Activated CD4-positive, alpha-beta T cell treated with anti-CD3 and anti-CD28 coated beads for 36 hours (primary cell): ENCODE results near the gene PAX2. TPM values are rescaled to one million over a fixed set of nuclear protein-coding genes. Genes with fewer than 3 reads are reported as not detected.

Experiments
- ATAC-seq: fragments of 200-7000 bp; cut with Tn5 transposase; one replicate; pipeline ENCODE4 v1.10.0; 2021; ENCODE audit warnings: mild to moderate bottlenecking, moderate library complexity
- CTCF ChIA-PET: fragments of 350-600 bp; sonication (Branson Sonifier 250); formaldehyde crosslinking; loops from one replicate; lab custom pipeline; 2021; ENCODE audit warnings: antibody characterized with exemption; lab: Charles Lee
- POLR2A ChIA-PET: fragments of 350-600 bp; sonication (Branson Sonifier 250); formaldehyde crosslinking; loops from one replicate; lab custom pipeline; 2021; ENCODE audit warnings: antibody characterized with exemption, inconsistent platforms; lab: Charles Lee
- DNase-seq: peaks from one replicate; pipeline ENCODE4 v3.0.0-alpha.2; 2020
- H3K27ac Mint-ChIP-seq: one replicate; pipeline ENCODE4 v1.8.0; 2021; ENCODE audit warnings: mixed read lengths
- H3K27me3 Mint-ChIP-seq: one replicate; pipeline ENCODE4 v1.8.0; 2021; ENCODE audit warnings: mixed read lengths
- H3K36me3 Mint-ChIP-seq: one replicate; pipeline ENCODE4 v1.8.0; 2021; ENCODE audit warnings: low read depth, mixed read lengths
- H3K4me1 Mint-ChIP-seq: one replicate; pipeline ENCODE4 v1.8.0; 2021; ENCODE audit warnings: mixed read lengths
- H3K4me3 Mint-ChIP-seq: one replicate; pipeline ENCODE4 v1.8.0; 2021; ENCODE audit warnings: mild to moderate bottlenecking, moderate library complexity, mixed read lengths
- H3K9me3 Mint-ChIP-seq: one replicate; pipeline ENCODE4 v1.8.0; 2021; ENCODE audit warnings: low read depth, mixed read lengths
- intact Hi-C, 2 experiments: fragments of 100-400 bp; cut with DNase I in 1 of 2; cut with micrococcal nuclease in 1 of 2; formaldehyde crosslinking; loops; one replicate each; pipeline versions ENCODE4 v1.14.2 to v1.15.1; 2022 to 2024; cut with DNase I, micrococcal nuclease
- total RNA-seq, 2 experiments: library from RNA; stranded (reverse); gene quantifications; one replicate each; pipeline ENCODE4 v1.2.3, GENCODE V29; 2021

Gene PAX2
- total RNA-seq, 2 experiments from 2014 or later, result 0.05 to 0.09 TPM

GRCh38 chr10:100837300-100837699 is 91.9 kb downstream of the PAX2 start:
- CTCF ChIA-PET, result no interaction called here
- no peaks in the 10 kb centered on the region for H3K4me1 Mint-ChIP-seq
- ATAC-seq (no peak), DNase-seq (no peak)
- POLR2A ChIA-PET, result no interaction called here
- H3K27me3 Mint-ChIP-seq, result peaks cover 26% of the 10 kb centered on the region
- H3K27ac Mint-ChIP-seq, result no peak overlapping the region
- intact Hi-C loops, result no loop called here
- no peak overlapping the region for H3K4me3 Mint-ChIP-seq
- H3K9me3 Mint-ChIP-seq, result no peaks in the 10 kb centered on the region
- H3K36me3 Mint-ChIP-seq, result no peaks in the 10 kb centered on the region

DNA sequence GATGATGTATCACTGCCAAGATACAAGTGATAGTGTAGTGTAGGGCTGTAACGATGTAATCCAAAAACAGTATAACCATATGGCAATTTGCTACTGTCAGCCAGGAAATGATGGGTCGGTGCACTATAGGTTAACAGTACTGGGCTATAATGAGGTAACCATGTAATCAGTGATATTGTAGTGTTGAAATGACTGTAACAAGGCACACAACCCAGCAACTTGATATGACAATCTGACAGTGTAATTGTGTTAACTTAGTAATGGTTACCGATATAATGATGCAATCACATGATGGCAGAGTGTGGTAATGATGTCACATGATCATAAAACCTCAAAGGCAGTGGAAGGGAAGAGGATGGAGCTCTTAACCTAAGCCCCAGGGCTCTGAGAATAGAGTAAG is 93.6 kb downstream of the PAX2 start:
- peak; percentile 92 for ATAC-seq
- no peak for DNase-seq
- peaks cover 15% of the 10 kb centered on the region for H3K27me3 Mint-ChIP-seq
- H3K4me3 Mint-ChIP-seq, result no peak overlapping the region
- ChIA-PET CTCF (no interaction called here), POLR2A (no interaction called here)
- intact Hi-C loops, result no loop called here
- H3K4me1 Mint-ChIP-seq, result no peaks in the 10 kb centered on the region
- no peaks in the 10 kb centered on the region for H3K9me3 Mint-ChIP-seq
- no peaks in the 10 kb centered on the region for H3K36me3 Mint-ChIP-seq
- no peak overlapping the region for H3K27ac Mint-ChIP-seq

DNA sequence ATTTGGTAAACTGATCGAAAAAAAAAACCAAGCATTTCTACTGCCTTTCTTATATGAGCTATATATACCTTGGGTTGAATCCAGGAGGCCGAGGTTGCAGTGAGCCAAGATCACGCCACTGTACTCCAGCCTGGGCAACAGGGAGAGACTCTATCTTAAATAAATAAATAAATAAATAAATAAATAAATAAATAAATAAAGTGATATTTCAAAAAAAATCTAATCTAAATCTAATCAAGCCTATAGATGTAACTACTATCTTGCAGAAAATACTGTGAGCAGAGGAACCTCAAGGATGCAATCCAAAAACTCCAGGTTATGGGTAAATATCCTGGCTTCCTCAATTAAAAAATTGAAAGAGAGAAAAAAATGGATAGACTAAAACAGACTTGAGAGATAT is 96.1 kb downstream of the PAX2 start:
- CTCF ChIA-PET, result interaction anchor here (1.3 kb wide), 1 partner anchor 8 kb away, joined by 5 read pairs; no protein-coding TSS in a partner anchor
- no peak overlapping the region for H3K4me3 Mint-ChIP-seq

DNA sequence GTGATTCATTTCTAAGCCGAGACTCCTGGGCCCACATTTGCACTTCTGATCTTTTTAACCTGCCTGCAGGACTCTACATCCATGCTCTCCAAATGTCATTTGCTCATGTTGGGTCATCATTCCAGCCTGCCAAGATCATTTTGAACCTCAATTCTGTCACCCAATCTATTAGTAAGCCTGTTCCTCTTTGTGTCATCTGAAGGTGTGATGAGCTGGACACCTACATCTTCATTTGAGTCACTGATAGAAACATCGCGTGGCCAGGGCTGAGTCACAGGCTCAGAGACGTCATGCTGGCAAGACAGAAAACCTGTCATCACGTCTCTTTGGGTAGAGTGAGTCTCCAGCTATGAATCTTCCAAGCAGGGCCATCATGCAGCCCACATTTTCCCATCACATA is 102.1 kb downstream of the PAX2 start:
- Mint-ChIP-seq H3K9me3 (no peaks in the 10 kb centered on the region), H3K4me1 (peaks cover 31% of the 10 kb centered on the region), H3K27me3 (peaks cover 46% of the 10 kb centered on the region), H3K4me3 (no peak overlapping the region), H3K36me3 (no peaks in the 10 kb centered on the region), H3K27ac (peak overlapping the region; percentile 85)
- intact Hi-C loops, result loop anchor here in 1 of 2 experiments (1.0 kb wide), 3 partner anchors 19 to 474 kb away; partner anchors contain the start of gene SLF2
- ATAC-seq (peak; percentile 94), DNase-seq (peak; percentile 90)
- ChIA-PET CTCF (interaction anchor here (0.5 to 1.4 kb wide), 5 partner anchors 24 to 327 kb away, joined by 3 to 5 read pairs (median 5); partner anchors contain the start of gene HIF1AN), POLR2A (no interaction called here)

More for the DNA sequence above, 96.1 kb downstream of the PAX2 start:
- no peak for ATAC-seq
- Mint-ChIP-seq H3K27me3 (peaks cover 18% of the 10 kb centered on the region), H3K4me1 (peaks cover under 1% of the 10 kb centered on the region), H3K27ac (no peak overlapping the region), H3K9me3 (no peaks in the 10 kb centered on the region), H3K36me3 (no peaks in the 10 kb centered on the region)
- DNase-seq, result no peak
- intact Hi-C loops, result no loop called here
- POLR2A ChIA-PET, result no interaction called here

DNA sequence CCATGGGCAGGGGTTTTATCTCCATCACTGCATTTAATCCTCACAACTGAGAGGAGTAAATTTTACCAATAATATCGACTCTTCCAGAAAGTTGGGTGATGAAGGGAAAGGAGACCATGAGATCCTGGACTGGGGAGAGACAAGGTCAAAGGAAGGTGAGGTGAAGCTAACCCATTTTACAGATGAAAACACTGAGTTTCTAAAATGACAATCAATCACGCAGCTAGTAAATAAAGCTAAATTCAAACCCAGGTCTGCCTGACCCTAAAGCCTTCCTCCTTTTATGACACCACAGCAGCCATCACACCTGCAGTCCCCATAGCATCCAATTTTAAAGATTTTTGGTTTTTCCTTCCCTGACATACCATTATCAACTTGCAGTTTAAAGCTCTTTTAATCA is 103.4 kb downstream of the PAX2 start:
- intact Hi-C loops, result no loop called here
- ChIA-PET POLR2A (no interaction called here), CTCF (interaction anchor here (0.6 to 0.9 kb wide), 4 partner anchors 33 to 315 kb away, joined by 3 read pairs; no protein-coding TSS in a partner anchor)
- peak overlapping the region; percentile 27 for H3K27ac Mint-ChIP-seq
- no peak overlapping the region for H3K4me3 Mint-ChIP-seq
- DNase-seq (no peak), ATAC-seq (no peak)
- no peaks in the 10 kb centered on the region for H3K36me3 Mint-ChIP-seq
- H3K9me3 Mint-ChIP-seq, result no peaks in the 10 kb centered on the region
- peaks cover 46% of the 10 kb centered on the region for H3K27me3 Mint-ChIP-seq
- H3K4me1 Mint-ChIP-seq, result peaks cover 31% of the 10 kb centered on the region

DNA sequence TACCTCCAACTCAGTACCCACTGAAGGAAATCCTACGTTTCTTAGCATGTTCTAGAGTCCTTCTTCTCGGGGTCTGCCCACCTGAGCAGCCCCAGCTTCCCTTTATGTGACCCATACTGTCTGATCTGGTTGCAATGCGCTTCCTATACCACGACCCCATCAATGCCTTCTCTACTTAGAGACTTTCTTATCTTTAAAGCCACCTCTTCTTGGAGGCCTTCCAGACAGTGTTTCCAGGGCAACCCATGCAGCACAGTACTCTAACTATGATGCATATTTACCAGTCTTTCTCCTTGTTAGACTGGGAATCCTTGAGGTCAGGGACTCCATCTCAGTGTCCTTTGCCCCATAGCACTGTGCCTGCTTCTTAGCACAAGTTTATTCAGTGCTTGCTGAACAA is 112.9 kb downstream of the PAX2 start:
- ChIA-PET CTCF (interaction anchor here (1.7 kb wide), 1 partner anchor 13 kb away, joined by 4 read pairs; no protein-coding TSS in a partner anchor), POLR2A (no interaction called here)
- ATAC-seq (no peak), DNase-seq (no peak)
- peaks cover 36% of the 10 kb centered on the region for H3K27me3 Mint-ChIP-seq
- no peak overlapping the region for H3K4me3 Mint-ChIP-seq
- no peak overlapping the region for H3K27ac Mint-ChIP-seq
- intact Hi-C loops, result no loop called here
- peaks cover 2% of the 10 kb centered on the region for H3K9me3 Mint-ChIP-seq
- H3K4me1 Mint-ChIP-seq, result no peaks in the 10 kb centered on the region
- no peaks in the 10 kb centered on the region for H3K36me3 Mint-ChIP-seq

- Mint-ChIP-seq H3K27me3 (peaks cover 37% of the 10 kb centered on the region), H3K36me3 (no peaks in the 10 kb centered on the region), H3K4me1 (no peaks in the 10 kb centered on the region), H3K9me3 (peaks cover 2% of the 10 kb centered on the region), H3K27ac (no peak overlapping the region), H3K4me3 (no peak overlapping the region)
- intact Hi-C loops, result no loop called here
- no peak for DNase-seq
- ChIA-PET CTCF (interaction anchor here (1.7 kb wide), 1 partner anchor 12 kb away, joined by 4 read pairs; no protein-coding TSS in a partner anchor), POLR2A (no interaction called here)
- ATAC-seq, result no peak
These were observed 113.5 kb downstream of the PAX2 start for GRCh38 chr10:100858747-100859483.

DNA sequence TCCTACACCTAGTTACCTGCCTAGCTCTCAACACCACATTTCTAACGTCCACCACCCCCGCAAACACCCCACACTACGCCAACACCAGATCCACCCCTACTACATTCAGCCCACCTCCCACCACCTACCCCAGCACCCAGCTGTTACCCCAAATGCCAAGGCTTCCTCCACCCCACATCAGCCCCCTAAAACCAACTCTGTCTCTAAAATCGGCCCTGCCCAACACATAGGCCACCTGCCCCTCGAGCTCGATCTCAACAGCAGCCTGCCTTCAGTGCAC is 114.0 kb downstream of the PAX2 start:
- H3K4me1 Mint-ChIP-seq, result no peaks in the 10 kb centered on the region
- intact Hi-C loops, result no loop called here
- ChIA-PET CTCF (interaction anchor here (0.6 to 1.7 kb wide), 3 partner anchors 11 to 488 kb away, joined by 3 to 4 read pairs (median 3); no protein-coding TSS in a partner anchor), POLR2A (no interaction called here)
- H3K27ac Mint-ChIP-seq, result no peak overlapping the region
- peaks cover 39% of the 10 kb centered on the region for H3K27me3 Mint-ChIP-seq
- no peak overlapping the region for H3K4me3 Mint-ChIP-seq
- peaks cover 2% of the 10 kb centered on the region for H3K9me3 Mint-ChIP-seq
- H3K36me3 Mint-ChIP-seq, result no peaks in the 10 kb centered on the region
- ATAC-seq, result no peak
- DNase-seq, result no peak

DNA sequence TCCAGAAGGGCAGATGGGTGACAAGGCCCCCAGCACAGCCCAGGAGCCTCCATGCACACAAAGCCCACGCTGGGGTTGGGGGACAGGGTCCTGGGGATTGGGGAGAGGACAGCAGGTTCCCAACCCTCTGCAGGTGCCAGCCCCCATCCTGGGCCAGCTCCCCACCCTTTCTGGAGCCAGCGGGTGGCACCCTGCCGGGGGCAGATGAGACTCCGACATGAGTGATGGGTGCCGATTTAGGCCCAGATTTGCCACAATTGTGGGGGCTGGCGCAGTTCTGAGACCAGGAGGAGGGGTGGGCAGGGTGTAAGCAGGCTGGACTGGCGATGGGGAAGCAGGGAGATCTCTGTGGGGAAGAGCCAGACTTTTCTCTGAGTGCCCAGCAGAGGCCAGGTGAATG is 118.1 kb downstream of the PAX2 start:
- CTCF ChIA-PET, result no interaction called here
- Mint-ChIP-seq H3K9me3 (no peaks in the 10 kb centered on the region), H3K36me3 (no peaks in the 10 kb centered on the region), H3K4me1 (peaks cover 4% of the 10 kb centered on the region), H3K4me3 (no peak overlapping the region), H3K27me3 (peaks cover 40% of the 10 kb centered on the region), H3K27ac (no peak overlapping the region)
- DNase-seq (no peak), ATAC-seq (no peak)
- POLR2A ChIA-PET, result no interaction called here
- intact Hi-C loops, result no loop called here

DNA sequence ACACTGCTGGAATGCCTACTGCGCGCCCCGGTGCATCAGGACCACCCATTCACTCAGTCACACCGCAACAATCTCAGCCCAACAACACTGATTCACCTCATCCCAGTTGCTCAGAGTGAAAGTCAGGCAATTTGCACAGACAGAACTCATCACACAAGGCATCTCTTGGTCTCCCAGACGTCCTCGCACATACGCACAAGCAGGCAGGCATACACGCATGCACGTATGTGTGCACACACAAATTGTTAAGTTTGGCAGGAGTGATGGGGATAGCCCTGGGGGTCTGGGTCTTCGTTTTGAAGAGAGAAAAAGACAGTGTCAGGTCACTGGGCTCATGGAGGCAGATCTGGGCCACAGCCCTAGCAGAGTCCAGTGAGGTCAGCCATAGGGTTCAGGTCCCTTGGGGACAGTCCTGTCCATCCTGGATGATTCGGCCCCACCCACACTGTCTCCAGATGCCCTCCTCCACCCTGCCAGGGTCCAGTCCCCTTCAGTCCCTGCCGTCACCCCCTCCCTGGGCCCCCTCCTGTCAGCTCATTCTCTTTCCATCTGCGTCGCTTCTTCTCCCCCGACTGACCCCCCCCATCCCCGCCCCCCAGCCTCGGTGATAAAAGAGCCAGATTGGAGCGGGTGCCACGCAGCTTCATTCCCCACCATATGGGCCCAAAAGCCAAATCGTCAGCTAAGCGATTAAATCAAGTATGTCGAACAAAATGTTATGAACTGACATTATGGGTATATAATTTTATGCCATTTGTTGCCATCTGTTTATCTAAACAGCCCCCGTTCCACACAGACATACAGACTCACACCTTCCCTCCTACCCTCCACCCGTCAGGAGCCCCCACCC is 118.9 kb downstream of the PAX2 start:
- peaks cover 39% of the 10 kb centered on the region for H3K27me3 Mint-ChIP-seq
- ATAC-seq (no peak), DNase-seq (no peak)
- no peaks in the 10 kb centered on the region for H3K36me3 Mint-ChIP-seq
- POLR2A ChIA-PET, result no interaction called here
- CTCF ChIA-PET, result no interaction called here
- peaks cover 4% of the 10 kb centered on the region for H3K4me1 Mint-ChIP-seq
- H3K4me3 Mint-ChIP-seq, result no peak overlapping the region
- intact Hi-C loops, result no loop called here
- no peaks in the 10 kb centered on the region for H3K9me3 Mint-ChIP-seq
- no peak overlapping the region for H3K27ac Mint-ChIP-seq

DNA sequence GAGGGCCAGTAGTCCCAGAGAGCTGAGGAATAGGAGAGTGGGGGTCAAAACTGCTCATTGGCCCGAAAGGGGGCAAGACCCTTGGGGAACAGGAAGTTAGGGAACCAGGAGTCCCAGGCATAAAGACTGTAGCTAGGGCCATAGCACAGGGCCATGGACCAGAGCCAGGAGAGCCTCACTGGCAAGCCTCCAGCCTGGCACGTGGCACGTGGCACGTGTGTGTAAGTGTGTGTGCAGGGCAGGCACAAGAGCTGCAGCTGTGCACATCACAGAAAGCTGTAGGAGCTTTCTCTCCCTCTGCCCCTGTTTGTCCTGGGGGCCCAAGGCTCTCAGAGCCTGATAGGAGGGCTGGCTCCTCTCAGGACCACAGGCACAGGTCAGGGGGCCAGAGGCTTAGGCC is 119.6 kb downstream of the PAX2 start:
- POLR2A ChIA-PET, result no interaction called here
- Mint-ChIP-seq H3K4me1 (peaks cover 4% of the 10 kb centered on the region), H3K9me3 (no peaks in the 10 kb centered on the region), H3K36me3 (no peaks in the 10 kb centered on the region), H3K27ac (no peak overlapping the region), H3K27me3 (peaks cover 35% of the 10 kb centered on the region), H3K4me3 (no peak overlapping the region)
- CTCF ChIA-PET, result interaction anchor here (0.9 kb wide), 1 partner anchor 10 kb away, joined by 3 read pairs; no protein-coding TSS in a partner anchor
- DNase-seq (no peak), ATAC-seq (no peak)
- intact Hi-C loops, result no loop called here
